Activated T-helper 2 cell treated with anti-CD3 and anti-CD28 coated beads, Interferon-gamma antibody, Interleukin-2, Interleukin-4, amounts not matched to agents 10 μg/mL and 5 μg/mL and 100 μg/mL, durations not matched to agents 14 hours and 24 hours and 36 hours (primary cell): ENCODE data around the gene PPP2R2B. TPM values are rescaled to one million over a fixed set of nuclear protein-coding genes. Genes with fewer than 3 reads are reported as not detected.

Experiments
- DNase-seq: peaks from one replicate; pipeline ENCODE4 v3.0.0; 2021; ENCODE audit warnings: low spot score
- H3K27ac Mint-ChIP-seq: one replicate; pipeline ENCODE4 v1.8.0; 2021; ENCODE audit warnings: mixed read lengths
- H3K27me3 Mint-ChIP-seq: one replicate; pipeline ENCODE4 v1.8.0; 2021; ENCODE audit warnings: low read depth, mixed read lengths
- H3K36me3 Mint-ChIP-seq: one replicate; pipeline ENCODE4 v1.8.0; 2021; ENCODE audit warnings: low read depth, mixed read lengths
- H3K4me1 Mint-ChIP-seq: one replicate; pipeline ENCODE4 v1.8.0; 2021; ENCODE audit warnings: low read depth, mixed read lengths
- H3K4me3 Mint-ChIP-seq: one replicate; pipeline ENCODE4 v1.8.0; 2021; ENCODE audit warnings: low read depth, mild to moderate bottlenecking, moderate library complexity, mixed read lengths
- H3K9me3 Mint-ChIP-seq: one replicate; pipeline ENCODE4 v1.8.0; 2021; ENCODE audit warnings: mixed read lengths
- intact Hi-C: fragments of 100-400 bp; cut with micrococcal nuclease; formaldehyde crosslinking; loops from one replicate; pipeline ENCODE4 v1.15.1; 2023
- total RNA-seq: library from RNA; stranded (reverse); gene quantifications from 2 replicates; pipeline ENCODE4 v1.2.3, GENCODE V29; 2022

The PPP2R2B gene
- total RNA-seq, 1 donor from 2014 or later = 0.34 TPM

GRCh38 chr5:146788898-146789297, 89.7 kb downstream of the PPP2R2B start:
- Mint-ChIP-seq H3K4me3 (no peak overlapping the region), H3K27ac (no peak overlapping the region), H3K36me3 (no peaks in the 10 kb centered on the region), H3K4me1 (peaks cover 11% of the 10 kb centered on the region), H3K9me3 (no peaks in the 10 kb centered on the region), H3K27me3 (peaks cover 4% of the 10 kb centered on the region)
- intact Hi-C loops = no loop called here
- no peak for DNase-seq

- Mint-ChIP-seq H3K4me3 (no peak overlapping the region), H3K27ac (no peak overlapping the region), H3K36me3 (no peaks in the 10 kb centered on the region), H3K9me3 (no peaks in the 10 kb centered on the region), H3K27me3 (peaks cover 10% of the 10 kb centered on the region), H3K4me1 (no peaks in the 10 kb centered on the region)
- intact Hi-C loops = no loop called here
- DNase-seq = no peak
Observed at GRCh38 chr5:146785065-146785464, 93.5 kb downstream of the PPP2R2B start.

- no peaks in the 10 kb centered on the region for H3K4me1 Mint-ChIP-seq
- H3K27ac Mint-ChIP-seq = no peak overlapping the region
- peaks cover 7% of the 10 kb centered on the region for H3K27me3 Mint-ChIP-seq
- H3K4me3 Mint-ChIP-seq = no peak overlapping the region
- DNase-seq = no peak
- H3K36me3 Mint-ChIP-seq = no peaks in the 10 kb centered on the region
- no peaks in the 10 kb centered on the region for H3K9me3 Mint-ChIP-seq
- intact Hi-C loops = no loop called here
Observed at GRCh38 chr5:146781157-146781556, 97.4 kb downstream of the PPP2R2B start.

GRCh38 chr5:146779211-146779869, 99.2 kb downstream of the PPP2R2B start:
- intact Hi-C loops = no loop called here
- Mint-ChIP-seq H3K9me3 (no peaks in the 10 kb centered on the region), H3K36me3 (no peaks in the 10 kb centered on the region), H3K4me3 (no peak overlapping the region), H3K4me1 (no peaks in the 10 kb centered on the region), H3K27me3 (peaks cover 7% of the 10 kb centered on the region), H3K27ac (no peak overlapping the region)
- no peak for DNase-seq

- Mint-ChIP-seq H3K36me3 (no peaks in the 10 kb centered on the region), H3K27ac (no peak overlapping the region), H3K27me3 (peaks cover 7% of the 10 kb centered on the region), H3K4me3 (no peak overlapping the region), H3K9me3 (no peaks in the 10 kb centered on the region), H3K4me1 (no peaks in the 10 kb centered on the region)
- DNase-seq = no peak
- intact Hi-C loops = no loop called here
Observed at GRCh38 chr5:146778795-146779194, 99.8 kb downstream of the PPP2R2B start.

- H3K27me3 Mint-ChIP-seq = peaks cover 4% of the 10 kb centered on the region
Observed at GRCh38 chr5:146778261-146778660, 100.3 kb downstream of the PPP2R2B start.

GRCh38 chr5:146772881-146773466, 105.6 kb downstream of the PPP2R2B start:
- intact Hi-C loops = no loop called here
- Mint-ChIP-seq H3K27ac (no peak overlapping the region), H3K4me3 (no peak overlapping the region), H3K27me3 (peaks cover 8% of the 10 kb centered on the region), H3K36me3 (no peaks in the 10 kb centered on the region), H3K9me3 (no peaks in the 10 kb centered on the region), H3K4me1 (no peaks in the 10 kb centered on the region)
- DNase-seq = no peak

More at GRCh38 chr5:146778261-146778660, 100.3 kb downstream of the PPP2R2B start:
- no peak for DNase-seq
- Mint-ChIP-seq H3K4me1 (no peaks in the 10 kb centered on the region), H3K4me3 (no peak overlapping the region), H3K27ac (no peak overlapping the region), H3K9me3 (no peaks in the 10 kb centered on the region), H3K36me3 (no peaks in the 10 kb centered on the region)
- intact Hi-C loops = no loop called here

- no peaks in the 10 kb centered on the region for H3K9me3 Mint-ChIP-seq
- H3K4me1 Mint-ChIP-seq = no peaks in the 10 kb centered on the region
- H3K36me3 Mint-ChIP-seq = no peaks in the 10 kb centered on the region
- no peak for DNase-seq
- H3K27ac Mint-ChIP-seq = no peak overlapping the region
- H3K27me3 Mint-ChIP-seq = peaks cover 8% of the 10 kb centered on the region
- H3K4me3 Mint-ChIP-seq = no peak overlapping the region
- intact Hi-C loops = no loop called here
Observed at GRCh38 chr5:146770980-146771379, 107.6 kb downstream of the PPP2R2B start.

- intact Hi-C loops = no loop called here
- H3K36me3 Mint-ChIP-seq = no peaks in the 10 kb centered on the region
- peaks cover 7% of the 10 kb centered on the region for H3K27me3 Mint-ChIP-seq
- H3K4me3 Mint-ChIP-seq = no peak overlapping the region
- no peak for DNase-seq
- peaks cover under 1% of the 10 kb centered on the region for H3K4me1 Mint-ChIP-seq
- no peaks in the 10 kb centered on the region for H3K9me3 Mint-ChIP-seq
- no peak overlapping the region for H3K27ac Mint-ChIP-seq
Observed at GRCh38 chr5:146770546-146770945, 108.0 kb downstream of the PPP2R2B start.

GRCh38 chr5:146767534-146767933, 111.0 kb downstream of the PPP2R2B start:
- no peak for DNase-seq
- Mint-ChIP-seq H3K27ac (no peak overlapping the region), H3K4me3 (no peak overlapping the region), H3K4me1 (peaks cover 2% of the 10 kb centered on the region), H3K9me3 (no peaks in the 10 kb centered on the region), H3K27me3 (peaks cover 5% of the 10 kb centered on the region), H3K36me3 (no peaks in the 10 kb centered on the region)
- intact Hi-C loops = no loop called here

GRCh38 chr5:146766013-146766412, 112.5 kb downstream of the PPP2R2B start:
- H3K9me3 Mint-ChIP-seq = no peaks in the 10 kb centered on the region
- H3K4me1 Mint-ChIP-seq = peaks cover 2% of the 10 kb centered on the region
- intact Hi-C loops = no loop called here
- no peak for DNase-seq
- H3K4me3 Mint-ChIP-seq = no peak overlapping the region
- no peaks in the 10 kb centered on the region for H3K36me3 Mint-ChIP-seq
- H3K27ac Mint-ChIP-seq = no peak overlapping the region
- H3K27me3 Mint-ChIP-seq = no peaks in the 10 kb centered on the region

- H3K27ac Mint-ChIP-seq = no peak overlapping the region
- H3K36me3 Mint-ChIP-seq = no peaks in the 10 kb centered on the region
- H3K27me3 Mint-ChIP-seq = peaks cover 6% of the 10 kb centered on the region
- no peak for DNase-seq
- intact Hi-C loops = no loop called here
- H3K4me1 Mint-ChIP-seq = peaks cover 2% of the 10 kb centered on the region
- H3K9me3 Mint-ChIP-seq = peaks cover 4% of the 10 kb centered on the region
- H3K4me3 Mint-ChIP-seq = no peak overlapping the region
Observed at GRCh38 chr5:146765089-146765832, 113.3 kb downstream of the PPP2R2B start.

GRCh38 chr5:146762830-146763229, 115.7 kb downstream of the PPP2R2B start:
- no peak overlapping the region for H3K27ac Mint-ChIP-seq
- intact Hi-C loops = no loop called here
- H3K4me3 Mint-ChIP-seq = no peak overlapping the region
- H3K27me3 Mint-ChIP-seq = peaks cover 10% of the 10 kb centered on the region
- DNase-seq = no peak
- peaks cover 5% of the 10 kb centered on the region for H3K9me3 Mint-ChIP-seq
- H3K36me3 Mint-ChIP-seq = no peaks in the 10 kb centered on the region
- H3K4me1 Mint-ChIP-seq = peaks cover 3% of the 10 kb centered on the region
